Measurements from ENCODE around the gene PTPRC.

DNA sequence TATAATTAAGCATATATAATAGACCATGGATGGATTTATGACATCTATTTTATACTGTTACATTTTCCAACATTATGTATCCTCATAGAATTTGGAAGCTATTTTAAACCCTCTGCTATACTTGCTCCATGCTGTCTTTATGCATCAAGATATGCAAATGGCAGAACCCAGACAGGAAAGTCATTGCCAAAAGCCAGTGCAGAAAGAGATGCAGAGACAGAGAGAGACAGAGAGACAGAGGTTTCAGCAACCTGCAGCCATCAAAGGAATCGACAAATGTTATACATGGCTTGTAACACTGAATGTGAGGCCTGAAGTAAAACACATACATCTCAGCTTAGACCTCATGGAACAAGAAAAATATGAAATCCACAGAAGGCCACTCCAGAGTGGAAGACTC lies 7.5 kb upstream of the PTPRC start:
- TF ChIP-seq, protein P1, sequence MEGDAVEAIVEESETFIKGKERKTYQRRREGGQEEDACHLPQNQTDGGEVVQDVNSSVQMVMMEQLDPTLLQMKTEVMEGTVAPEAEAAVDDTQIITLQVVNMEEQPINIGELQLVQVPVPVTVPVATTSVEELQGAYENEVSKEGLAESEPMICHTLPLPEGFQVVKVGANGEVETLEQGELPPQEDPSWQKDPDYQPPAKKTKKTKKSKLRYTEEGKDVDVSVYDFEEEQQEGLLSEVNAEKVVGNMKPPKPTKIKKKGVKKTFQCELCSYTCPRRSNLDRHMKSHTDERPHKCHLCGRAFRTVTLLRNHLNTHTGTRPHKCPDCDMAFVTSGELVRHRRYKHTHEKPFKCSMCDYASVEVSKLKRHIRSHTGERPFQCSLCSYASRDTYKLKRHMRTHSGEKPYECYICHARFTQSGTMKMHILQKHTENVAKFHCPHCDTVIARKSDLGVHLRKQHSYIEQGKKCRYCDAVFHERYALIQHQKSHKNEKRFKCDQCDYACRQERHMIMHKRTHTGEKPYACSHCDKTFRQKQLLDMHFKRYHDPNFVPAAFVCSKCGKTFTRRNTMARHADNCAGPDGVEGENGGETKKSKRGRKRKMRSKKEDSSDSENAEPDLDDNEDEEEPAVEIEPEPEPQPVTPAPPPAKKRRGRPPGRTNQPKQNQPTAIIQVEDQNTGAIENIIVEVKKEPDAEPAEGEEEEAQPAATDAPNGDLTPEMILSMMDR (IDR thresholded peaks at IDR 0.05; ENCODE audit: extremely low read depth in 1 of 2, insufficient read depth in 1 of 2, low read depth in 1 of 2, low read length in 2 of 2): no peak
- TF ChIP-seq EZH2 (IDR thresholded peaks at IDR 0.05; ENCODE audit: borderline replicate concordance, low read depth, low read length, severe bottlenecking) (no peak), POLR2A (IDR thresholded peaks at IDR 0.05; ENCODE audit: low read depth, low read length) (no peak), POLR2AphosphoS5 (IDR thresholded peaks at IDR 0.05; ENCODE audit: insufficient read depth, low read depth, low read length) (no peak), MYC (IDR thresholded peaks at IDR 0.05; ENCODE audit: low read depth, low read length) (no peak), GATA2 (IDR thresholded peaks at IDR 0.05; ENCODE audit: insufficient read depth, insufficient read length, low read depth, low read length) (no peak)
